Fibroblast of mammary gland (primary cell): ENCODE measurements around the gene UBE2E1.
A peak's percentile ranks its signal among the peaks of the same experiment; 100 is the strongest.

ENCODE experiments used
- DNase-seq: peaks from one replicate; pipeline ENCODE4 v3.0.0-alpha.2; 2010; ENCODE audit warnings: low read depth
- H3K4me3 ChIP-seq: 2 replicates; pipeline ENCODE4 v1.5.1; 2011; ENCODE audit warnings: low read depth, mild to moderate bottlenecking, low read length, moderate library complexity; ENCODE audit not compliant: control insufficient read depth
- TF ChIP-seq, protein P1 (sequence below): conservative IDR thresholded peaks from 2 replicates; pipeline ENCODE4 v1.5.1; 2011; ENCODE audit warnings: low read depth, low read length, inconsistent platforms; ENCODE audit not compliant: control insufficient read depth, insufficient read depth

Gene UBE2E1

GRCh38 chr3:23919628-23920027, 113.9 kb downstream of the UBE2E1 start:
- no peak for DNase-seq
- H3K4me3 ChIP-seq: no peak overlapping the region
- TF ChIP-seq, protein P1, sequence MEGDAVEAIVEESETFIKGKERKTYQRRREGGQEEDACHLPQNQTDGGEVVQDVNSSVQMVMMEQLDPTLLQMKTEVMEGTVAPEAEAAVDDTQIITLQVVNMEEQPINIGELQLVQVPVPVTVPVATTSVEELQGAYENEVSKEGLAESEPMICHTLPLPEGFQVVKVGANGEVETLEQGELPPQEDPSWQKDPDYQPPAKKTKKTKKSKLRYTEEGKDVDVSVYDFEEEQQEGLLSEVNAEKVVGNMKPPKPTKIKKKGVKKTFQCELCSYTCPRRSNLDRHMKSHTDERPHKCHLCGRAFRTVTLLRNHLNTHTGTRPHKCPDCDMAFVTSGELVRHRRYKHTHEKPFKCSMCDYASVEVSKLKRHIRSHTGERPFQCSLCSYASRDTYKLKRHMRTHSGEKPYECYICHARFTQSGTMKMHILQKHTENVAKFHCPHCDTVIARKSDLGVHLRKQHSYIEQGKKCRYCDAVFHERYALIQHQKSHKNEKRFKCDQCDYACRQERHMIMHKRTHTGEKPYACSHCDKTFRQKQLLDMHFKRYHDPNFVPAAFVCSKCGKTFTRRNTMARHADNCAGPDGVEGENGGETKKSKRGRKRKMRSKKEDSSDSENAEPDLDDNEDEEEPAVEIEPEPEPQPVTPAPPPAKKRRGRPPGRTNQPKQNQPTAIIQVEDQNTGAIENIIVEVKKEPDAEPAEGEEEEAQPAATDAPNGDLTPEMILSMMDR: no peak

- H3K4me3 ChIP-seq: no peak overlapping the region
- no peak for DNase-seq
- TF ChIP-seq, protein P1: no peak
Measured at GRCh38 chr3:23920151-23920655, 114.4 kb downstream of the UBE2E1 start.

DNA sequence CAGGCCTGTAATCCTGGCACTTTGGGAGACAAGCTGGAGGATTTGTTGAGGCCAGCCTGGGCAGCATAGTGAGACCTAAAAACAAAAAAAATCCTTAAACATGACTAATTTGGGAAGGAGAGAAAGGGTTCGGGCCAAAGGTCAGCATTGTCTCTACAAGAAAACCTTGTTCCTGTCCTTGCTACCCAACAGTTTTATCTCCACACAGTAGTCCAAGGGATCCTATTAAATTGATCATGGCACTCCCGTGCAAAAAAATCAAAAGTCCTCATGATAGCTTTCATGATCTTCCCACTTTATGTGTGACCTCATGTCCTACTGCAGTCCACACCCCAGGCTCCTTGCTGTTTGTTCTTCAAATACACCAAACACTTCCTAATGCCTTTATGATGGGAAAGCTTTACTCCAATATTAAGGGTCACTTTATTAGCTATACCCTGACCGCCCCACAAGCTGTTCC, 115.3 kb downstream of the UBE2E1 start:
- TF ChIP-seq, protein P1: no peak
- H3K4me3 ChIP-seq: no peak overlapping the region
- DNase-seq: no peak

GRCh38 chr3:23923786-23924185, 118.0 kb downstream of the UBE2E1 start:
- no peak overlapping the region for H3K4me3 ChIP-seq
- no peak for DNase-seq
- TF ChIP-seq, protein P1: no peak

DNA sequence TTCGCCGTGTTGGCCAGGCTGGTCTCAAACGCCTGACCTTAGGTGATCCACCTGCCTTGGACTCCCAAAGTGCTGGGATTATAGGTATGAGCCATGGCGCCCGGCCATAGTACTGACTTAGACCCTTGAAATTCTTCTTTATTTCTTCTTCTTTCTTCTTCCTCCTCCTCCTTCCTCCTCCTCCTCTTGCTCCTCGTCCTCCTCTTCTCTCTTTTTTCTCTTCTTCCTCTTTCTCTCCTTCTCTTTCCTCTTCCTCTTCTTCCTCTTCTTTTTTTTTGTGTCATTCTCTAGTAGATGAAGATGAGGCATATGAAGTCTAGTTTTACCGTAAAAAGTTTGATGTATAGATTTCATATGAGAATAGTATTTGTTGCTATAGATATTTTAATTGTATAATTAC, 120.5 kb downstream of the UBE2E1 start:
- TF ChIP-seq, protein P1: no peak
- no peak overlapping the region for H3K4me3 ChIP-seq
- no peak for DNase-seq

DNA sequence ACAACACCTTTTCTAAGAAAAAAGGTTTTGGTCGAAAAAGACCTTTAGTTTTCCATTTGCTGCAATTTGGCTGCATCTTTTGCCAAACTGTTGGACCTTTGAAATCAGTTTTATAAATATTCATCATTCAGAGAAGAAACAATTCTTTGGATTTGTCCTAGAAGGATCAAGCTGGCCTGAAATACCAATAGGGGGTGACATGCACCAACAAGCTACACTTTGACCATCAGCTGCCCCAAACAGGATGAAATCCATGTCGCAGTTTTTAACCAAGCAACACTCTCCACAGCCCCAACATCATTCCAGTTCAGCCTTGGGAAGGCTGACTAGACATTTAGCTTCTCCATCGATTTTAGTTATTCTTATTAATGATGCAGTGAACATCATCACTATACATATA, 121.0 kb downstream of the UBE2E1 start:
- DNase-seq: peak; percentile 28
- TF ChIP-seq, protein P1: peak; percentile 23
- no peak overlapping the region for H3K4me3 ChIP-seq

- DNase-seq: no peak
- no peak overlapping the region for H3K4me3 ChIP-seq
- TF ChIP-seq, protein P1: no peak
Measured at GRCh38 chr3:23928524-23928923, 122.8 kb downstream of the UBE2E1 start.
